GM19463 (cell line): Measurements from ENCODE around the gene PDE4B.
"Not testable (repeated sequence)": the region's sequence is repeated elsewhere in the genome, so short reads cannot be mapped to it uniquely, and the experiment has no call there.

ENCODE experiments used
- ATAC-seq: cut with Tn5 transposase; IDR thresholded peaks from one replicate; pipeline ENCODE4 v1.9.1; 2021; ENCODE audit warnings: mild to moderate bottlenecking, moderate library complexity; ENCODE audit not compliant: unreplicated experiment

Gene PDE4B

DNA sequence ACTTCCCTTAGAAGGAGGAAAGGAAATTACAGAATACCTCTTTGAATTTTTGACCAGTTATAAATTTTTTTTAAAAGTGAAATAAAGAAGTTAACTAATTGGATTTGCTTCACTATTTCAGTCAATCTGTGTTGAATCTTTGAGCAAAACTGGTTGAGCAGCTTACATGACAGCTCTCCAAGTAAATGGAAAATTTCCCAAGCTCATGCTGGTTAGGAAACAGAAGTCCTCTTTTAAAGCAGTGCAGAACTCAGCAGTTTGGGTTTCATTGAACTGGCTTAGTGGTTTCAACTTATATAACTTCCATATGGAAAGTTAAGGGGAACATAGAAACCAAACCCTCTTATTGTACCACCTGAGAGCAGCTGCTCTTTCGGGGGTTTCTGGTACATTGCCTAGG, 250.5 kb downstream of the PDE4B start:
- no peak for ATAC-seq

DNA sequence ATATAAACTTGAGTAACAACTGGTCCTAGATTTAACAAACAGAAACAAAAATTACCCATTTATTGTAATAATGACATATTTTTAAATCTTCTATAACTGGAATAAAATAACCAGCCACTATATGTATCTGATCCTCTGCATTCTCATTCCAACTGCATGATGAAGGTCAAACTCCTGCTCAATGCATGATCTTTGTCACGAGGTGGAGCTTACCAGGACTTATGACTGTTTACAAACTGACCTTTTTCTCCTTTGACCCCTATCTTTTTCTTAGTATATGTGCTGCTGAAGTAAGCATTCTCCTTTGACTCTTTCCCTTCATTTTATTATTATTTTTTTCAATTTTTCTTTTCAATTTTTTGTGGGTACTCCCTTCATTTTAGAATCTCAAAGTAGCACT, 252.2 kb downstream of the PDE4B start:
- no peak for ATAC-seq

DNA sequence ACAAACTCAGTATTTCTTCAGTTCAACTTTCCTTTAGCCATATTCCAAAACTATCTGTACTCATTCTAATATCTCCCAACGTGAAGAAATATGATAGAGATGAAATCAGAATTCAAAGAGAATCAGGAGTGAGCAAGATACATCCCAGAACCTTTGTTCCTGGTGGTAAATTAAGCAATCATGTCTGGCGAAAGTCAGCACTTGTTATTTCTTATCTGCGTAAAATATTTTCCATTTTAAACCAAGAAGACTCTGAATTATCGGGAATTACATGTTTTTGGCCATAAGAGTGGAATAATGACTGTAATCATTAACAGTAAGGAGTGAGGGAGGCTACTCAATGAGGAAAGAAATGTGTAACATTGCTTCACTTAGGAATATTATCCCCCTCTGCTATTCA, 253.7 kb downstream of the PDE4B start:
- ATAC-seq: no peak

DNA sequence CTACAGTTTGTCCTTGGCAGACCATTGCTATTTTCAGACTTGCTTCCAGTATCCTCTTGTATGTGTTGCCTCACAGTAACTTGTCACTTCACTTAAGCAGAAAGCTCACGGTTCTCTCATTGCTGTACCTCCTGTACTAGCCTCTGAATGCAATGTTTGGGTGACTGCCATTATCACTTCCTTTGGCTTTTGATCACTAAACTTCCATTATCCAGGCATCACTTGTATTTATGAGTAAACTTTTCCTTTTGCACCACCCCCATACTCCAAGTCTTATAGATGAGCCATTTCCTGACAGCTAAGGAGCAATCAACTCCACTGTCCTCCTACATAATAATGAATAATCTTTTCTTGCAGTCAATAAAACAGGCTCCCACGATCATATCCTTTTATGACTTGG, 255.3 kb downstream of the PDE4B start:
- no peak for ATAC-seq

DNA sequence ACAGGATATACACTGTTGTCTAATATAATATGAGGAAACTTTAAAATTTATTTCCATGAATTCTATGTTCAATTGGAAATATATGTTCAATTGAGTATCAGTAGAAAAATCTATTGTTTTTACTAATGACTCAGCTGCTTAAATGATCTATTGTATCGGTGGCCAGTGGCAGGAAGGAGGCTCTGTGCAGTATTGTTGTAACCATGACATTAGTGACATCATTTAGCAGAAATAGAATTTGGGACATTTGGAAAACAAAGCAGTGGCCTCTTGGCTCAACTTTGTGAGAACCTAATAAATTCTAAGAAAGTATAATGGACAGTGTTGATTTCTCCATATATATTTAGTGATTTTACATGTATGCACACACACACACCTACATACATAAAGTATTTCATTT, 257.4 kb downstream of the PDE4B start:
- ATAC-seq: no peak

DNA sequence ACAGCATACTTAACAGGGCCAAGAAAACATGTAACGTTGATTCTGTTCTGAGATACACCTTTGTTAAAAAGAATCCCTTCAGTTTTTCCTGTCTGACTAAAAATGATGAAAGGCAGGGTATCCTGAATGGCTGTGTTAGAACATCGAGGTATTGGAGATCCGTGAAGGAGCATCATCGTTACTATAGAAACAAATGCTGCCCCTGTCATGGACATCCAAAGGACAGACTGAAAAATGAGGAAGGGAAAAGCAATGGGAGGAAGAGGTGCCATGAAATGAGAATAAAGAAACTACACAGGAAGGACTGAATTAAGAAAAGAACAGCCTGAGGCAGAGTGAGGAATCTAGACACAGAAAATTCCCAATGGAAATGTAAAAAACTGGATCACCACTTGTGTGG, 257.9 kb downstream of the PDE4B start:
- no peak for ATAC-seq

DNA sequence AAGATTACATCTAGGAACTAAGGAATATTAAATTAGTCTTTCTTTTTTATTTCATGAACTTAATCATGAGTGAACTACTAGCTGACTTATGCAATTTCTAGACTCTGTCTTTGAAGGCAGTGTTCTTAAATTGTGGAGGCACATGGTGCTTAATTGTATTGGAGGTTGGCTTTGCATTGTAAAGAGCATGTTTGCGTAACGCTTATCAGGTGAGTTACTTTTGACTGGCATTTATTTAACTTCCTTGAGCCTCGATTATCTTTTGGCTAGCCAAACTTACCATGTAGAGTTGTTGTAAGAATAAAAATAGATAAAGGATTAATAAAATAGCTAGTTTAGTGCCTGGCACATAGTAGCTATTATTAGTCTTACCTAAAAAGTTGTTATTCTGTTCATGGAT, 262.4 kb downstream of the PDE4B start:
- no peak for ATAC-seq

DNA sequence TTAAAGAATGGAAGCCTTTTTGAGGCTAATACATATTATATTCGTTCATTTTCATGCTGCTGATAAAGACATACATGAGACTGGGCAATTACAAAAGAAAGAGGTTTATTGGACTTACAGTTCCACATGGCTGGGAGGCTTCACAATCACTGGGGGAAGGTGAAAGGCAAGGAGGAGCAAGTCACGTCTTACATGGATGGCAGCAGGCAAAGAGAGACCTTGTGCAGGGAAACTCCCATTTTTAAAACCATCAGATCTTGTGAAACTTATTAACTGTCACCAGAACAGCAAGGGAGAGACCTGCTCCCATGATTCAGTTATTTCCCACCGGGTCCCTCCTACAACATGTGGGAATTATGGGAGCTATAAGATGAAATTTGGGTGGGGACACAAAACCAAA, 264.8 kb downstream of the PDE4B start:
- ATAC-seq: not testable (repeated sequence)

DNA sequence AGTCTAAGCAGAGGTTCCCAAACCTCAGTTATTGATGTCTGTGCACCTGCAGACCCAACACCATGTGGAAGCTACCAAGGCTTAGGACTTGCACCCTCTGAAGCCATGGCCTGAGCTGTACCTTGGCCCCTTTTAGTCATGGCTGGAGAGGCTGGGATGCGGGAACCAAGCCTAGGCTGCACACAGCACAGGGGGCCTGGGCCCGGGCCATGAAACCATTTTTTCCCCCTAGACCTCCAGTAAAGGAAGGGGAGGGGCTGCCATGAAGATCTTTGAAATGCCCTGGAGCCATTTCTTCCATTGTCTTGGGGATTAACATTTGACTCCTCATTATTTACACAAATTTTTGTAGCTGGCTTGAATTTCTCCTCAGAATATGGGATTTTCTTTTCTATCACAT, 265.9 kb downstream of the PDE4B start:
- no peak for ATAC-seq

DNA sequence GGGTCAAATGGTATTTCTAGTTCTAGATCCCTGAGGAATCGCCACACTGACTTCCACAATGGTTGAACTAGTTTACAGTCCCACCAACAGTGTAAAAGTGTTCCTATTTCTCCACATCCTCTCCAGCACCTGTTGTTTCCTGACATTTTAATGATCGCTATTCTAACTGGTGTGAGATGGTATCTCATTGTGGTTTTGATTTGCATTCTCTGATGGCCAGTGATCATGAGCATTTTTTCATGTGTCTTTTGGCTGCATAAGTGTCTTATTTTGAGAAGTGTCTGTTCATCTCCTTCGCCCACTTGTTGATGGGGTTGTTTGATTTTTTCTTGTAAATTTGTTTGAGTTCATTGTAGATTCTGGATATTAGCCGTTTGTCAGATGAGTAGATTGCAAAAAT, 274.5 kb downstream of the PDE4B start:
- not testable (repeated sequence) for ATAC-seq

DNA sequence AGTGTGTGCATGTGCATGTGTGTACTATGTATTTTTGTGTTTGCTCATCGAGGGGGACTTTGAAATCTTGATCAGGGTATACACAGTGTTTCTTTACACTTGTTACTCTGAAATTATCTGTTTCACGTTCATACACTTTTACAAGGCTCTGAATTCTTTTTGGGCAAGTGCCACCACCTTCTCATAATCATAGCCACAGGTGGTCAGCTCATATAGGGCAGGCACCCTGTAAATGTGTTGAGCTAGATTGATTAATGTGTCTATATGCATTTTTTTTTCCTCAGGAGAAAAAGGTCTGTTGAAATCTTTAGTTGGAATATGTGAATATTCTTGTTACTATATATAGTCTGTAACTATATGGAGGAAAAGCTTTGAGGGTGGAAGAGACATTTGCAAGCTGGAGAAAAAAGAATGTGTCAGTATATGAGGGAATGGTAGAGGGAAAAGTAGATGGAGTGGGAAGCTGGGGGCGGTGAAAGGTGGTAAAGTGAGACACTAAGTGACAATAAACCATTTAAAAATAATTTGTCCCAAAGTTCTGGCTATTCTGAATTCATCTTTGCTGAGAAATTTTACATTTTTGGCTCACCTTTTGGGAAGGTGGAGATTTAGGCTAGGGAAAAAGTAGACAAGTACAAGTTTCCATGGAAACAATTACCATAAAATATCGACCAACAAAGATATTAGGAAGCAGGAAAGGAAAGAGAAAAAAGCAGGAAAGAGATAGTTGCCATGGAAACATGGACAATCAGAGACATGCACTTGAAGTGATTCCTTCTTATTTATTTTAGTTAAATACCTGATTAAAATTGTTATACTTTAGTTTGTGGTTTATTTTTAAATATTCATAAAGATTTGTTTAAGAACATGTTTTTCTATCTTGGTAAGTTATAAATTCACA, 277.5 kb downstream of the PDE4B start:
- no peak for ATAC-seq

DNA sequence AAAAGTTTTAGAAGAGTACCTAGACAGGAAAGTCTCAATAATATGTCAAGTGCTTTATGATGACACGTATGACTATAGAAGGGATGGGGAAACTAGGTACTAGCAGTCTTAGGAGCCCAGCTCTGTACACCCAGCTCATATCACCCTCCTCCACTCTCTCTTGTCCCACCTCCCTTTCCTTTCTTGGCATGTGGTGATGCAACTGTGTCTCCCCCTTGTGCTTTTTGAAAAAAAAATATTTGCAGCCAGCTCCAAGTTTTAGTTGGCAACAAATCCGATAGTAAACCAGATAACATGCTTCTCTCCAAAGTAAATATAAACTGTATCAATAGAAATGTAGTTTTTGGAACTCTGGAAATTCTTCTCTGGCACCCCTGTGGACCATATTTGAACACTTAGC, 280.7 kb downstream of the PDE4B start:
- ATAC-seq: no peak

DNA sequence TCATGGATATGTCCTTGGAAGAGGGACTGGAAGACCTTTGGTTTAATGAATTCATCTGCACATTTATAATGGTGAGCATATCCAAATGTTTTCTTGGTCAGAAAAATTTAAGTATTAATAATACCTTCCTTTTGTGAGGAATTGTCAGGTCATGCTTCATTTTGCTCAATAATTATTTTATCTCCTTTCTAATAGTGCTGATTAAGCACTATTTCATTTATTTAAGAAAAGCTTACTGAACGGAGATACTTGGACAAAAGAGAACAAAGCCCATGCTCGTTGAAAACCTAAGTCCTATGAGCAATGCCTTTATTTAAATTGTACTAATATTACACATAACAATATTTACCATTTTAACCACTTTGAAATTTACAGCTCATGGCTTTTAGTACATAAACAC, 281.5 kb downstream of the PDE4B start:
- ATAC-seq: no peak

DNA sequence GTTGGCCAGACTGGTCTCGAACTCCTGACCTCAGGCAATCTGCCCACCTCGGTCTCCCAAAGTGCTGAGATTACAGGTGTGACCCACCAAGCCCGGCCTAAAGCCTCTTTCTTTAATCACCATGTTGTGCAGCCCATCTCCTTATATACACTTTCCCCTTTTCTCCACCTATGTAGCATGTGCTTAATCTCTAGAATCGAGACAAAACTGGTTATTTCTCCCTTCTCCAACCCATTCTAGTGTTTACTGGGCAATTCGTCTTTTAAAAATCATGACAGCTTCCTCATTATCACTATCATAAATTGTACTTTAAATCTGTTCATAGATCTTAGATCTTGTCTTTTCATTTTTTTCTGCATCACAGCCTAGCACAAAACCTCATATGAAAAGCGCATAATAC, 285.7 kb downstream of the PDE4B start:
- ATAC-seq: no peak

DNA sequence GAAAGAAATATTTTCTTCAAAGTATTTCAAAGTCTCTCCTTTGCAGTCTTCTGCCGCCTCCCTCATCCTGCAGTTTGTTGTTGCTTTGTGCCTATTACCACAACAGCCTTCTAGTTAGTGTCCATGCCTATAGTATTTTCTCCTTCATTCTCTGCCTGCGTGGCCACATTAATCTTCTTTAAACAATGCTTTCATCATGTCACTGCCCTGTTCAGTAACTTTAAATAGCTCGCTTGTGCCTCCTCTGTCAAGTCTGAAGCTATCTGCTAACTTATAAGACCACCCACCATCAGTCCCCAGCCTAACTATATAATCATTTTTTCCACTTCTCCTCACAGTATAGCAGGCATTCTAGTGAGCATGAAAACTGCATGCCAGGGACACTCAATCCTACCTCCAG, 290.3 kb downstream of the PDE4B start:
- ATAC-seq: no peak

DNA sequence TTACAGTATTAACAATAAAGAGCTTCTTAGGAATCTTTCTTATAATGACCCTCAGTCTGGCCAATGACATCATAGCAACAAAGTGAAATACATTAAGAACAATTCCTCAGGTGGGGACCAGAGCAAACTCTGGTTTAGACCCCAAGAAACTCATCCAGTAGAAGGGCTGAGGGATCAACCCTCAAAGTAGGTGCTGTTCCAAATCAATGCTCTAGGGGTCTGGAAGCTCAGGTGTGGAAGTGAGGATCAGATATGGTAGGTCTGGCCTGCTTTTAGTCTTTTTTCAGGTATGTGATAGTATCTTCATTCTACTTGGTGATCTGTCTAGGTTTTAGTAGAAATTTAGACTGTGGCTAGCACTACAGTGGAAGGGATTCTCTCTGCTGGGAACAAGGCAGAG, 291.7 kb downstream of the PDE4B start:
- ATAC-seq: no peak

DNA sequence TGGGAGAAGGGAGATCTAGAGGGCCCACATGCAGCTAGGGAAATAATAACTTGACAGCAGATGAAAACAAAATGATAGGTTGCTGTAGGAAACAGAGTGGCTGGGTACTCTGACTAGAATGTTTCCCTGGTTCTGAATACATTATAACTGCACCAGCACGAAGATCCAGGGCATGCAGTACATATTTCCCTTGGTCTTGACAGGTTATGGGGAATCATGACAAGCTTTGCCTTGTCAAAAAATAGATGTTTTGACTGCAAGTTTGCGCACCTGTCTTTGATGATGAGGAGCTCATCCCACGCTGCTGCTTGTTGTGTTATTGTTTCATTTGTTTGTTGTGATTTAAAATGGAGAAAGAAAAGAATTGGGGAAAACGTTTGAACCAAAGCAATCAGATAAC, 292.9 kb downstream of the PDE4B start:
- no peak for ATAC-seq

DNA sequence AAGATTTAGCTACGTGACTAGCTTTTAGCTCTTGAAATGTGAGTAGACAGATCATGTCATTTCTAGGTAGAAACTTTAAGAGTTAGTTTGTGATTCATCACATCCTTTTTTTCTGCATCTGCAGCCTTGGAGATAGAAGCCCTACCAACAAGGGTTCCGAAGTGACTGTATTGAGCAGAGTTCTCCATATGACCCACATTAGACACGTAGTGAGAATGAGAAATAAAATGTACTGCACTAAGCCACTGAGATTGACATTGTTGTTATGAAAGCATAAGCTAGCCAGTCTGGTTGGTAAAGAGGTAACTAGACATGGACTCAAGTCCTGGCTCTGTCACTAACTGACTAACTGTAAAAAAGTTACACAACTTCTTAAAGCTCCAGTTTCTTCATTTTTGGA, 296.1 kb downstream of the PDE4B start:
- ATAC-seq: no peak

DNA sequence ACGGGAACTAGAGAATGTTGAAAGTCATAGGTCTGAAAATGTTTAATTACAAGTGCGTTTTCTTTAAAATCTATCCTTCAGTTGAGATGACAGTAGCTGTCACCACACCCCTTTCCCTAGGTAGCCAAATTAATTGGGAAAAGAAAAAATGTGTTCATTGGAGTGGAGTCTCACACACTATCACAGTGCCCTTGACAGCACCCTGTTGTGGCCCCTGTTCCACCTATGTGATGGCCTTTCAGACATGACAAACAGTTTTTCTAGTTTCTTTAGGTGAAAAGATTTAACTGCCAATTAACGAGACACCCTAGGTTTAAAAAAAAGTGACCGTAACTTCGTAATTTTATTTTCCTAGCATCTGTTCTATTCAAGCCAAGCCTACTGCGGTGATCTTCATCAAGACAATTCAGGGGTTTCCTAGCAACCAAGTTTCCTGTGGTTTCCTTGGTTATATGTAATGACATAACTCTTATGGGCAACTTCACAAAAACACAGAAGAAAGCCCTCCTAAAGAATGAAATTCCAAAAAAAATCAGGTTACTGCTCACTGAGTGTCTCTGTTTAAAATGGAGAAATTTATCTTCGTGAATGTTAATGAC, 298.3 kb downstream of the PDE4B start:
- no peak for ATAC-seq

DNA sequence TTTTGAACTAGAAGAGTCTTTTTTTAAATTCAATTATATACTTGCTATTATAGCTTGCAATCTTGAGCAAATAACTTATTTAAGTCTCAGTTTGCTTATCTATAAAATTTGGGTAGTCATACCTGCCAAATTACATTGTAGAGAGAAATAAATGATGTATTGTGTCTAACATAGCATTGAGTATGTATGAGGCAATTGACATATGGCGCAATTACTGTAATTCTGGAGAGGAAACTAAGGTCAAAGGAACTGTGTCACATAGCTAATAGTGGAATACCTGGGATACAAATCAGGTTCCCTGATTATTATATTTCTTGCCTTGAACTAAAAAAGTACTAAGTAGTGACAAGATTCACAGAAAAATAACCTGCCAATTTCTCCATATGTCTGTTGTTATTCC, 302.5 kb downstream of the PDE4B start:
- ATAC-seq: no peak

DNA sequence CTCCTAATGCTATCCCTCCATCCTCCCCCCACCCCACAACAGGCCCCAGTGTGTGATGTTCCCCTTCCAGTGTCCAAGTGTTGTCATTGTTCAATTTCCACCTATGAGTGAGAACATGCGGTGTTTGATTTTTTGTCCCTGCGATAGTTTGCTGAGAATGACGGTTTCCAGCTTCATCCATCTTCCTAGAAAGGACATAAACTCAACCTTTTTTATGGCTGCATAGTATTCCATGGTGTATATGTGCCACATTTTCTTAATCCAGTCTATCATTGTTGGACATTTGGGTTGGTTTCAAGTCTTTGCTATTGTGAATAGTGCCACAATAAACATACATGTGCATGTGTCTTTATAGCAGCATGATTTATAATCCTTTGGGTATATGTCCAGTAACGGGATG, 308.3 kb downstream of the PDE4B start:
- not testable (repeated sequence) for ATAC-seq

DNA sequence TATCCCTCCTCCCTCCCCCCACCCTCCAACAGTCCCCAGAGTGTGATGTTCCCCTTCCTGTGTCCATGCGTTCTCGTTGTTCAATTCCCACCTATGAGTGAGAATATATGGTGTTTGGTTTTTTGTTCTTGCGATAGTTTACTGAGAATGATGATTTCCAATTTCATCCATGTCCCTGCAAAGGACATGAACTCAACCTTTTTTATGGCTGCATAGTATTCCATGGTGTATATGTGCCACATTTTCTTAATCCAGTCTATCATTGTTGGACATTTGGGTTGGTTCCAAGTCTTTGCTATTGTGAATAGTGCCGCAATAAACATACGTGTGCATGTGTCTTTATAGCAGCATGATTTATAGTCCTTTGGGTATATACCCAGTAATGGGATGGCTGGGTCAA, 311.4 kb downstream of the PDE4B start:
- not testable (repeated sequence) for ATAC-seq

DNA sequence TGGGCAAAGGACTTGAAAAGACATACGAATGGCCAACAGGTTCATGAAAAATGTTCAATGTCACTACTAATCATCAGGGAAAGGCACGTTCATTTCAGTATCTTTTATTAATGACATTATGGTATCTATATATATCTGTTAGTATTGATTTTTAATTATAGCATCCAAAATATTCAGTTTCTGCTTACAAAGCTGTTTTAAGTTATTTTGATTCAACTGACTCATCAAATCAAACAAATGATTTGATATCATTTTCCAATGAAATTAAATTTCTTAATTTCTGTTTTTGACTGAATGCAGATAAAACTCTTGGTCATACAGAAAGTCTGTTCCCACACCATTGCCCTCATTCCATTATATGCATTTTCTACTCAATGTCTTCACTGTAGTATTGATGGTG, 315.9 kb downstream of the PDE4B start:
- no peak for ATAC-seq
